Measurements from ENCODE around the gene SFMBT2. TPM values are rescaled to one million over a fixed set of nuclear protein-coding genes. Genes with fewer than 3 reads are reported as not detected.
"Not testable (repeated sequence)": the region's sequence is repeated elsewhere in the genome, so short reads cannot be mapped to it uniquely, and the experiment has no call there.

Gene SFMBT2
- total RNA-seq, 2 experiments from 2014 or later = 50.6 to 52.4 TPM

DNA sequence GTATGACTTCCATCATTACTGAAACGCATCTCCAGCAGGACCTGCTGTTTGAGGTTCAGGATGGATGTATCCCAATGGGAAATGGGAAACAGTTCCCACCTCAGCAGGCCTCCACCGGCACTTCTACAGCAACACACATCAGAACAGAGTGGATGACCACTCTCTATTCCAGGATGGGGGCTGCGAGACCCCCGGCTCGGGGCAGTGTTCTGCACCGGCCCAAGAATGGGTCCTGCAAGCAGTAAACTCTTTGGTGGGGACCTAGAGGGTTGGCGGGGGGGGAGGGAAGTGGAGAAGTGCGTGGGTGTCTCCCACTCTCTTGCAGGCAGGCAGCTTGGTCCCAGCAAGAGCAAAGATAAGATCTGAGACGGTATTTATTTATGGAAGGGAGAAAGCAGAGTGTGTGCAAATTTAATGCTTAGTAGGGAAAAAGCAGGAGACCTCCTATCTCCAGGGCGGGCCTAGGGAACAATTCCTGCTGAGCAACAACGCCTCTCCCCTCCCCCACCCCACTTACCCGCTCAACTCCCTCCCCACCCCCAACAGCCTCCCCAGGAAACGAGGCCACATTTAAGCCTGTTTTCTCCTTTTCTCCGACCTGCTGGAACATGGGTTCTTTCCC is 4.0 kb downstream of the SFMBT2 start:
- H3K27me3 Mint-ChIP-seq = no peaks in the 10 kb centered on the region

GRCh38 chr10:7405637-7406036 is 5.2 kb downstream of the SFMBT2 start:
- H3K36me3 Mint-ChIP-seq = peaks cover 42% of the 10 kb centered on the region
- POLR2A ChIA-PET = no interaction called here
- H3K4me1 Mint-ChIP-seq = peaks cover 53% of the 10 kb centered on the region
- H3K27me3 Mint-ChIP-seq = no peaks in the 10 kb centered on the region
- H3K4me3 Mint-ChIP-seq = no peak overlapping the region
- H3K9me3 Mint-ChIP-seq = no peaks in the 10 kb centered on the region
- ATAC-seq (ENCODE audit: low read depth) (no peak), DNase-seq (no peak)
- peak overlapping the region; percentile 5 for H3K27ac Mint-ChIP-seq

More for the DNA sequence above, 4.0 kb downstream of the SFMBT2 start:
- ATAC-seq (ENCODE audit: low read depth) (no peak), DNase-seq (no peak)
- peaks cover 37% of the 10 kb centered on the region for H3K36me3 Mint-ChIP-seq
- no peaks in the 10 kb centered on the region for H3K9me3 Mint-ChIP-seq
- POLR2A ChIA-PET = interaction anchor here (0.7 to 1.0 kb wide), 3 partner anchors 10 to 109 kb away, joined by 3 to 5 read pairs (median 3); no protein-coding TSS in a partner anchor
- no peak overlapping the region for H3K27ac Mint-ChIP-seq
- peak overlapping the region; percentile 98 for H3K4me3 Mint-ChIP-seq
- H3K4me1 Mint-ChIP-seq = peaks cover 45% of the 10 kb centered on the region

- Mint-ChIP-seq H3K36me3 (peaks cover 49% of the 10 kb centered on the region), H3K9me3 (no peaks in the 10 kb centered on the region), H3K27me3 (no peaks in the 10 kb centered on the region), H3K4me1 (peaks cover 57% of the 10 kb centered on the region), H3K4me3 (no peak overlapping the region), H3K27ac (no peak overlapping the region)
- DNase-seq (no peak), ATAC-seq (ENCODE audit: low read depth) (no peak)
- POLR2A ChIA-PET = no interaction called here
Observed at GRCh38 chr10:7403620-7404019, 7.2 kb downstream of the SFMBT2 start.

DNA sequence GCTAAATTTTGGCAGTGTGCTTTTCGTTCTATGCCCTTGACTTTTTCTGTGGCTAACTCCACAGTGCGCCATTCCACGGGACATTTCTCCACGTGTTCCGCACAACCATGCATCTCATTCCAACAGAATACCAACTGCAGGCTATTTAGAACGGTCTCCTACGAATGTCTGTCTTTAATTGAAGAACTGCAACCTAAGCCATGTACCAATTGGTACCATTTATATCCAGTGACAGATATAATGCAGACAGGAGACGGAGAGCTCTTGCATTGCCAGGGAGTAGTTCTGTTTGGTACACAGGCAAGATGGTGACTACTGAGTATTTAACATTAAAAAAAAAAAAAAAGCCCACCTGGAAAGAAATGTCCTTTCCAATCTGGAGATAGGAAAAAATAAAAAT is 9.1 kb downstream of the SFMBT2 start:
- DNase-seq (no peak), ATAC-seq (ENCODE audit: low read depth) (no peak)
- POLR2A ChIA-PET = interaction anchor here (0.7 kb wide), 1 partner anchor 454 kb away, joined by 4 read pairs; no protein-coding TSS in a partner anchor
- Mint-ChIP-seq H3K4me1 (peaks cover 60% of the 10 kb centered on the region), H3K36me3 (peaks cover 50% of the 10 kb centered on the region), H3K9me3 (no peaks in the 10 kb centered on the region), H3K27ac (no peak overlapping the region), H3K27me3 (no peaks in the 10 kb centered on the region), H3K4me3 (no peak overlapping the region)

DNA sequence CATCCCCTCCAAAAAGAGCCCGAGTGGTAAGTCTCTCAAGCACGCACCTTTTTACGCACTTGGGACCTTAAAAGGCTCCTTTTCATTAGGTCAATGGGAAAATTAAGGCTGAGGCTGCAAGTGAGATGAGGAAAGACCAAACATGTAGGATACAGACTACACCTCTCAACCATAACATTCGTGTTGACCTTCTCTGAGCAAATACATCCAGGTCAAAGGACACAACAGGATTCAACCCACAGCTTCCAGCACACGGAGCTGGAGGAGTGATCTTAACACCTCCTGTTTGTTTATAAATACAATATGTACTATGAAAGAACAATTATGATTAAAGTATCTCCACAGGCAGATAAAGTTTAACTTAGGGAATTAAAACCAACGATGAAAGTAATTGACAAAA is 9.7 kb downstream of the SFMBT2 start:
- Mint-ChIP-seq H3K27me3 (no peaks in the 10 kb centered on the region), H3K4me1 (peaks cover 59% of the 10 kb centered on the region), H3K27ac (no peak overlapping the region), H3K9me3 (no peaks in the 10 kb centered on the region), H3K4me3 (no peak overlapping the region), H3K36me3 (peaks cover 53% of the 10 kb centered on the region)
- DNase-seq (no peak), ATAC-seq (ENCODE audit: low read depth) (no peak)
- POLR2A ChIA-PET = no interaction called here

DNA sequence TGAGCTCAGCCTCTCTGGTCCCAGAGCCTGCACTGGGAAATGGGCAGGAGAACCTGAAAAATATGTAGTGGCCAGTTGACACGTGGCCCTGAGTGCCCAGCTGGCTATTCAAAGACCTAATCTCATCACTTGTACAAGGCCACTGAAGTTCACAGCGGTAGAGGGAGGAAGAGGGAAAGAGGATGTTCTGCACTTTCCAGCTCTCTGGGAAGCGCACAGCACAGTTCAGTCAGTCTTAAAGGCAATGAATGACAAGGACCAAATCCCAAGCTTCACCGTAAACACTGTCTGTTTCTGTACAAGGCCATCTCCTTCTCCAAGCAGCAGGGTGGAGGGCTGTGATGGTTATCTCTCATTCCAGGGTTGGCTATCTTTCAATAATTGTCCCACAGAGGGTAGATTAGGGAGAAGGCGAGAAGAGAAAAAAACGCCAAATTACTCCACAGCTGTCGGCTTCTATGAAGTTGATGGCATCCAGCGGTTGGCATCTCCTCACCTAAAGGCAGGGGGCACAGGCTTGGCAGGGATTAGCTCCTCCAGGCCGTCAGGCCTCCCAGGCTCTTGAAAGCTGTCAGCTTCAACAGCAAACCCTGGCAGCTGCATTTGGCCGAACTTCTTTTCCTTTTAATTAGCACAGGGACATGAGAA is 10.6 kb downstream of the SFMBT2 start:
- H3K9me3 Mint-ChIP-seq = no peaks in the 10 kb centered on the region
- POLR2A ChIA-PET = interaction anchor here (1.2 kb wide), 1 partner anchor 9 kb away, joined by 3 read pairs; no protein-coding TSS in a partner anchor

DNA sequence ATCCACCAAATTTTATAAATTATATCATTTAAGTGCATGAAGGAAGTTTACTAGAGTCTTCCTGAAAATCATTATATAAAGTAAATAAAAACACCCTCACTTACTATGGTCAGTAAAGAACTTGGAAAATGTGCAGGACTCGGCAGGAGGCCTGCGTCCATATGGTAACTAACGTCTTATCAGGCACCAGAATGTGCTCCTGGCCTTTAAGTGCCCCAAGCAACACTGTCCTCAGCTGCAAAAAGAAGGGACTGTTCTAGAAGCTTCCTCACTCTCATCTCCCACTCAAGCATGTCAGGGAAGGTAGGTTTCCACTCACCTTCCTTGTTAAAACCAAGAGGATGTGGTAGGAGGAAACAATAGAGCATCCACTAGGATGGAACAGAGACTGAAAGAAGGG is 11.3 kb downstream of the SFMBT2 start:
- Mint-ChIP-seq H3K9me3 (no peaks in the 10 kb centered on the region), H3K27ac (no peak overlapping the region), H3K4me1 (peaks cover 46% of the 10 kb centered on the region), H3K36me3 (peaks cover 56% of the 10 kb centered on the region), H3K4me3 (no peak overlapping the region), H3K27me3 (no peaks in the 10 kb centered on the region)
- POLR2A ChIA-PET = interaction anchor here (1.2 kb wide), 1 partner anchor 10 kb away, joined by 3 read pairs; no protein-coding TSS in a partner anchor
- DNase-seq (no peak), ATAC-seq (ENCODE audit: low read depth) (no peak)

More for the DNA sequence above, 10.6 kb downstream of the SFMBT2 start:
- Mint-ChIP-seq H3K4me1 (peaks cover 51% of the 10 kb centered on the region), H3K27me3 (no peaks in the 10 kb centered on the region), H3K27ac (no peak overlapping the region), H3K36me3 (peaks cover 59% of the 10 kb centered on the region), H3K4me3 (no peak overlapping the region)
- ATAC-seq (ENCODE audit: low read depth) = no peak
- DNase-seq = no peak

- ATAC-seq (ENCODE audit: low read depth) (peak; percentile 50), DNase-seq (no peak)
- POLR2A ChIA-PET = interaction anchor here (0.9 to 1.4 kb wide), 2 partner anchors 10 to 14 kb away, joined by 3 read pairs; partner anchors contain the start of gene SFMBT2
- no peak overlapping the region for H3K27ac Mint-ChIP-seq
- peaks cover 39% of the 10 kb centered on the region for H3K4me1 Mint-ChIP-seq
- no peaks in the 10 kb centered on the region for H3K9me3 Mint-ChIP-seq
- no peak overlapping the region for H3K4me3 Mint-ChIP-seq
- peaks cover 47% of the 10 kb centered on the region for H3K36me3 Mint-ChIP-seq
- H3K27me3 Mint-ChIP-seq = no peaks in the 10 kb centered on the region
Observed at GRCh38 chr10:7397049-7398035, 13.5 kb downstream of the SFMBT2 start.

DNA sequence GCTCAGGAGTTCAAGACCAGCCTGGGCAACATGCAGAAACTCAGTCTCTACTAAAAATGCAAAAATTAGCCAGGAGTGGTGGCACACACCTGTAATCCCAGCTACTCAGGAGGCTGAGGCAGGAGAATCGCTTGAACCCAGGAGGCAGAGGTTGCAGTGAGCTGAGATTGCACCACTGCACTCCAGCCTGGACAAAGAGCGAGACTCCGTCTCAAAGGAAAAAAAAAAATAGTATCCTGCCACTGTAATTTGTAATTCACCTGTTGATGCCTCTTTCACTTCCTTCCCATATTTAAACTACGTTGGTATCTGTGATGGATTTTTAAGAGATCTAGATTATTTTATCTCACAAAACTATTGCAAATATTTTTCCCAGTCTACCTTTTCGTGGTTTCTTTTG is 18.5 kb downstream of the SFMBT2 start:
- peaks cover 33% of the 10 kb centered on the region for H3K4me1 Mint-ChIP-seq
- POLR2A ChIA-PET = not testable (repeated sequence)

DNA sequence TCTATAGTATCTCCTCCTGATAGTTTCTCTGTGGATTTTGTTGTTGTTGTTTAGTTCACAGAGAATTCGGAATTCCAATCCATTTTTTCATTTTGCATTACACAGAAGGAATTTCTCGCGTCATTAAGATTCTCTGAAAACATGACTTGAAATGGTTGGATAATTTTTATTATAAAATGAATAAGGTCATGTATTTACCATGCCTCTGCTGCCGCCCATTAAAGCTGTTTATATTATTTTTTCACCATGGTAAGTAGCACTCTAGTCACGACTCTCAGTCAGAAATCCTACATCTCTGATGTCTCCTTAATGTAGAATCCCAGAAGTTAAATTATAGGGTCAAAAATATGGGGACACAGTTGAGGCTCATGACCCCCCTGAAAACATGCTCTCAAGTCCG is 19.1 kb downstream of the SFMBT2 start:
- no peak for ATAC-seq (ENCODE audit: low read depth)
- H3K36me3 Mint-ChIP-seq = peaks cover 25% of the 10 kb centered on the region
- H3K4me1 Mint-ChIP-seq = peaks cover 34% of the 10 kb centered on the region
- H3K27me3 Mint-ChIP-seq = no peaks in the 10 kb centered on the region
- H3K4me3 Mint-ChIP-seq = no peak overlapping the region
- no peak for DNase-seq
- H3K27ac Mint-ChIP-seq = no peak overlapping the region
- POLR2A ChIA-PET = no interaction called here
- no peaks in the 10 kb centered on the region for H3K9me3 Mint-ChIP-seq

More for the DNA sequence above, 18.5 kb downstream of the SFMBT2 start:
- not testable (repeated sequence) for H3K9me3 Mint-ChIP-seq; H3K27ac Mint-ChIP-seq; H3K27me3 Mint-ChIP-seq; DNase-seq; ATAC-seq (ENCODE audit: low read depth); H3K4me3 Mint-ChIP-seq
- H3K36me3 Mint-ChIP-seq = peaks cover 26% of the 10 kb centered on the region

GRCh38 chr10:7390689-7391110 is 20.1 kb downstream of the SFMBT2 start:
- H3K4me1 Mint-ChIP-seq = peaks cover 38% of the 10 kb centered on the region
- DNase-seq; POLR2A ChIA-PET; H3K27ac Mint-ChIP-seq; H3K4me3 Mint-ChIP-seq; ATAC-seq (ENCODE audit: low read depth); H3K27me3 Mint-ChIP-seq; H3K9me3 Mint-ChIP-seq: not testable (repeated sequence)
- H3K36me3 Mint-ChIP-seq = peaks cover 19% of the 10 kb centered on the region

DNA sequence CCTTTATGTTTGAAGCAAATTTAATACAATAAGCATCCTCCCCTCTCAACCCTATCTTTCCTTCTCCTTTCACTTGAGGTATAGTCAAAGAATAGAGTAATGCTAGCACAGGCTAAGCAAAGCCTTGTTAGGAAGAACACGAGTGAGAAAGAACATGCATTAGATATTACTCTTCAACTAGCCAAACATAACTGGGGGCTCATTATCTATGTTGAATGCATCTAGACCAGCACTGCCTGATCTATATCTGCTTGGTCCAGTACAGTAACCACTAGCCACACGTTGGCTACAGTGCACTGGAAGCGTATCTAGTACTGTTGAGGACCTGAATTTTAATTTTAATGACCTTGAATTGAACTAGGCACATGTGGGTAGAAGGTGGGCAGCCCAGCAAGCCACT is 21.0 kb downstream of the SFMBT2 start:
- H3K27ac Mint-ChIP-seq = peak overlapping the region; percentile 71
- ATAC-seq (ENCODE audit: low read depth) = no peak
- POLR2A ChIA-PET = interaction anchor here (1.0 kb wide), 1 partner anchor 21 kb away, joined by 4 read pairs; the partner anchor contains the start of gene SFMBT2
- H3K9me3 Mint-ChIP-seq = no peaks in the 10 kb centered on the region
- no peak for DNase-seq
- peaks cover 43% of the 10 kb centered on the region for H3K4me1 Mint-ChIP-seq
- H3K36me3 Mint-ChIP-seq = peaks cover 14% of the 10 kb centered on the region
- H3K27me3 Mint-ChIP-seq = no peaks in the 10 kb centered on the region
- H3K4me3 Mint-ChIP-seq = peak overlapping the region; percentile 34

GRCh38 chr10:7389346-7389745 is 21.5 kb downstream of the SFMBT2 start:
- Mint-ChIP-seq H3K36me3 (peaks cover 10% of the 10 kb centered on the region), H3K4me1 (peaks cover 47% of the 10 kb centered on the region), H3K4me3 (peak overlapping the region; percentile 34), H3K27me3 (no peaks in the 10 kb centered on the region), H3K9me3 (no peaks in the 10 kb centered on the region), H3K27ac (peak overlapping the region; percentile 71)
- no peak for ATAC-seq (ENCODE audit: low read depth)
- POLR2A ChIA-PET = interaction anchor here (1.0 kb wide), 1 partner anchor 21 kb away, joined by 4 read pairs; the partner anchor contains the start of gene SFMBT2
- no peak for DNase-seq

All from activated naive CD8-positive, alpha-beta T cell treated with anti-CD3 and anti-CD28 coated beads, Interleukin-2, amount 10 ng/mL, durations not matched to agents 7 days and 5 days (primary cell).